ENCODE results near the gene PRKAB1.

DNA sequence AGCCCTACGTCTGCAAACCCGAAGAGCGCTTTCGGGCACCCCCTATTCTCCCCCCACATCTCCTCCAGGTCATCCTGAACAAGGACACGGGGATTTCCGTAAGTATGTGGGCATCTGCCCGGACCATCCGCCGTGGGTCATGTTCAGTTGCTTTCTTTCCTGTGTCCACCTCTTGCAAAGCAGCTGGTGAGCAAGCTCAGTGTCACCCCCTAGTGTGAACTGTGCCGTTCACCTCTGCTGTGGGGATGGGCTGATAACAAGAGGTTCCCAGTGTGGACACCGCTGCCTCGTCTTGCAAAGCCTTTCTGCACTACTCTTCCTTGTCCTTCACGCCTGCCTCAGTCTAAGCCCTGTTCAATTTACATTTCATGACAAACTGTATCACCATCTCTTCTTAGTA lies 8.6 kb downstream of the PRKAB1 start:
- TF ChIP-seq EHF (CRISPR knock-in tag; IDR thresholded peaks at IDR 0.05) = no peak
- TF ChIP-seq CTCF (IDR thresholded peaks at IDR 0.05) = no peak
- no peak for TF ChIP-seq CHD2 (IDR thresholded peaks at IDR 0.05; ENCODE audit: low read length, partially characterized antibody)
- no peak for TF ChIP-seq EP300 (IDR thresholded peaks at IDR 0.05)
- TF ChIP-seq, protein P1, sequence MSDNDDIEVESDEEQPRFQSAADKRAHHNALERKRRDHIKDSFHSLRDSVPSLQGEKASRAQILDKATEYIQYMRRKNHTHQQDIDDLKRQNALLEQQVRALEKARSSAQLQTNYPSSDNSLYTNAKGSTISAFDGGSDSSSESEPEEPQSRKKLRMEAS (IDR thresholded peaks at IDR 0.05) = no peak
- no peak for TF ChIP-seq POLR2A (IDR thresholded peaks at IDR 0.05; ENCODE audit: low read length)
- no peak for TF ChIP-seq RAD21 (conservative IDR thresholded peaks at IDR 0.05 in 1 of 2, IDR thresholded peaks at IDR 0.05 in 1 of 2)
- no peak for TF ChIP-seq RARB (CRISPR knock-in tag; IDR thresholded peaks at IDR 0.05)

All from A549 (cell line).